Measurements from ENCODE around the gene SLC25A30.
"Not testable (repeated sequence)": the region's sequence is repeated elsewhere in the genome, so short reads cannot be mapped to it uniquely, and the experiment has no call there.

Gene SLC25A30

GRCh38 chr13:45391128-45391527, 27.0 kb downstream of the SLC25A30 start:
- not testable (repeated sequence) for DNase-seq

- not testable (repeated sequence) for DNase-seq
Observed at GRCh38 chr13:45390348-45390747, 27.8 kb downstream of the SLC25A30 start.

- no peak for DNase-seq
Observed at GRCh38 chr13:45388664-45389063, 29.5 kb downstream of the SLC25A30 start.

GRCh38 chr13:45386892-45387575, 31.1 kb downstream of the SLC25A30 start:
- not testable (repeated sequence) for DNase-seq

- DNase-seq = no peak
Observed at GRCh38 chr13:45385907-45386553, 32.1 kb downstream of the SLC25A30 start.

- DNase-seq = no peak
Observed at GRCh38 chr13:45385320-45385719, 32.9 kb downstream of the SLC25A30 start.

GRCh38 chr13:45384474-45385174, 33.5 kb downstream of the SLC25A30 start:
- DNase-seq = no peak

- DNase-seq = not testable (repeated sequence)
Observed at GRCh38 chr13:45382739-45383138, 35.4 kb downstream of the SLC25A30 start.

- DNase-seq = no peak
Observed at GRCh38 chr13:45381196-45381595, 37.0 kb downstream of the SLC25A30 start.

- not testable (repeated sequence) for DNase-seq
Observed at GRCh38 chr13:45380708-45381107, 37.5 kb downstream of the SLC25A30 start.

- not testable (repeated sequence) for DNase-seq
Observed at GRCh38 chr13:45379516-45379915, 38.7 kb downstream of the SLC25A30 start.

GRCh38 chr13:45378786-45379185, 39.4 kb downstream of the SLC25A30 start:
- not testable (repeated sequence) for DNase-seq

- not testable (repeated sequence) for DNase-seq
Observed at GRCh38 chr13:45377314-45377713, 40.9 kb downstream of the SLC25A30 start.

GRCh38 chr13:45376651-45377050, 41.5 kb downstream of the SLC25A30 start:
- DNase-seq = not testable (repeated sequence)

- DNase-seq = no peak
Observed at GRCh38 chr13:45374917-45375316, 43.3 kb downstream of the SLC25A30 start.

- no peak for DNase-seq
Observed at GRCh38 chr13:45373162-45373547, 45.0 kb downstream of the SLC25A30 start.

GRCh38 chr13:45372189-45373161, 45.7 kb downstream of the SLC25A30 start:
- no peak for DNase-seq

GRCh38 chr13:45370922-45371406, 47.2 kb downstream of the SLC25A30 start:
- DNase-seq = no peak

GRCh38 chr13:45369116-45369515, 49.1 kb downstream of the SLC25A30 start:
- no peak for DNase-seq

- DNase-seq = no peak
Observed at GRCh38 chr13:45368571-45368970, 49.6 kb downstream of the SLC25A30 start.

- no peak for DNase-seq
Observed at GRCh38 chr13:45368005-45368404, 50.2 kb downstream of the SLC25A30 start.

- DNase-seq = no peak
Observed at GRCh38 chr13:45367358-45367757, 50.8 kb downstream of the SLC25A30 start.

- DNase-seq = no peak
Observed at GRCh38 chr13:45365558-45365885, 52.7 kb downstream of the SLC25A30 start.
